ENCODE measurements around the gene SPTLC3.

SPTLC3 gene

DNA sequence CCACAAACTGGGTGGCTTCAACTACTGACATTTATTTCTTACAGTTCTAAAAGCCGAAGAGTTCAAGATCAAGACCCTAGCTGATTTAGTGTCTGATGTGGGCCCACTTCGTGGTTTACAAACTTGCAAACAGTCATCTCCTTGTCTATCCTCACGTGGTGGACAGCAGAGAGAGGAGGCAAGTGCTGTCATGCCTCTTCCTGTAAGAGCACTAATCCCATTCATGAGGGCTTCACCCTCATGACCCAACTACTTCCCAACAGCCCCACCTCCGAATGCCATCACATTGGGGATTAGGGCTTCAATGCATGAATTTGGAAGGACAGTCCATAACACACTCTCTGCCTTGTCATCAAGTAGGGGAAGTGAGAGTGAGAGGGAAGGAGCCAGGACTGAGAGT, 196.7 kb downstream of the SPTLC3 start:
- DNase-seq: no peak

DNA sequence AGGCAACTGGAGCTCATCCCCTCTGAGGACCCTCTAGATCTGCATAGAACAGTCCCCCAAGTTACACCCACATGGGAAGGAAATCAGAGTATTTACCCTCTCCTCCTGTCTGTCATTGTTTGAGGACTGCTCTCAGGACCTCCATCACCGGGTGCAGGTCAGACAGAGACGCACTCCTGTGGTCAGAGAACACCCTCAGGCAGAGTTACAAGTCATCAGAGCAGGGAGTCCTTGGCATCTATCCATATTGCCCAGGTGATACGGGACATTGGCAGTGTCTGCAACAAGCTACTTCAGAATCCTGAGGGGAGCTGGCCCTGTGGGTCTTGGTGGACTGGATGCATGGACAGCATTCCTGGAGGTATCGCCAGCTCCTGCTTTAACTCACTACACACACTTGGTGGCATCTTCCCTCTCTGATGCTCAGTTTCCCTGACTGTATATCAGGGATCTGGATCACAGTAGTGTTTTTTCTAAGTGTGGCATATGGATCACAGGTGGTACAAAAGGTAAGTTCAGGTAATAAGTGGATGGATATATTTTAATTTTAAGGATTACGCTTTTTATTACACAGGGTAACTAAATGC, 197.2 kb downstream of the SPTLC3 start:
- peak in 1 of 2 experiments; percentile 46 for DNase-seq

GRCh38 chr20:13207016-13207415, 198.2 kb downstream of the SPTLC3 start:
- no peak for DNase-seq

DNA sequence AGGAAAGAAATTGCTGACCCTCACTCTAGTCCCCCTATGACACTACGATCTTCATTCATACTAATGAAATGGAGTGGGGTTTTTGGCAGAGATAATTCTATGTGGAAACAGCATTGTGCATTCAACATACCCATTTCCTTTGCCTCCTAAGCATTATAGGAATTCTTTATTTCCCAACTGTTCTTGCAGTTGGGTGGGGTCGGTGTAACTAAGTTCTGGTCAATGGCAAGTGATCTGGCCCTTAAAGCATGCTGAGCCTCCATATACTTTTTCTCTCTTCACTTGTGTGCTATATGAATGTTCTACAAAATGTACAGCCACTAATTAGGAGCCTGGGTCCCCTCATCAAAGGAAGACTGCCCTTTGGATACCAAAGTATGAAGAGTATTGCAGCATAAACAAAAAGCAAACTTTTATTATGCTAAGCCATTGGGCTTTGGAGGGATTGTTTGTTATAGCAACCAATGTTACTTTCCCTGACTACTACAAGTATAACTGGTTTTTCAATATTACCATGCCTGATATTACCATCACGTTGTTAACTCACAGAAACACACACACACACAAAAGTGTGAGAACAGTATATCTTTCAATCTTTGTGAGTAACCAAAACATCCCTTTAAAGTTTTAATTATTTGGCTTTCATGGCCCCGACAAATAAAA, 203.3 kb downstream of the SPTLC3 start:
- DNase-seq: no peak

GRCh38 chr20:13212750-13213149, 204.0 kb downstream of the SPTLC3 start:
- no peak for DNase-seq

GRCh38 chr20:13213335-13213734, 204.6 kb downstream of the SPTLC3 start:
- DNase-seq: no peak

GRCh38 chr20:13216533-13216932, 207.8 kb downstream of the SPTLC3 start:
- DNase-seq: no peak

All from NCI-H2081 (cell line).